HFFc6 (cell line): Measurements from ENCODE around the gene MT1HL1. TPM values are rescaled to one million over a fixed set of nuclear protein-coding genes. Genes with fewer than 3 reads are reported as not detected.

Experiments
- DNase-seq: peaks from one replicate; pipeline ENCODE4 v3.0.0-alpha.2; 2018
- H3K27ac Mint-ChIP-seq: 2 replicates; pipeline ENCODE4 v1.8.0; 2020; ENCODE audit warnings: mild to moderate bottlenecking, mixed read lengths
- H3K27me3 Mint-ChIP-seq: 2 replicates; pipeline ENCODE4 v1.8.0; 2021; ENCODE audit warnings: mild to moderate bottlenecking, moderate library complexity, mixed read lengths; ENCODE audit not compliant: insufficient read depth
- H3K36me3 Mint-ChIP-seq: 2 replicates; pipeline ENCODE4 v1.8.0; 2021; ENCODE audit warnings: low read depth, mixed read lengths
- H3K4me1 Mint-ChIP-seq: 2 replicates; pipeline ENCODE4 v1.8.0; 2020; ENCODE audit warnings: low read depth, mixed read lengths
- H3K4me3 Mint-ChIP-seq: 2 replicates; pipeline ENCODE4 v1.8.0; 2020; ENCODE audit warnings: mild to moderate bottlenecking, moderate library complexity, mixed read lengths
- H3K9me3 Mint-ChIP-seq: 2 replicates; pipeline ENCODE4 v1.8.0; 2020; ENCODE audit warnings: mild to moderate bottlenecking, mixed read lengths
- total RNA-seq, 6 experiments: library from RNA; stranded (reverse); fragmentation: NEBNext Ultra II Directional; extraction: Animal tissue kit (Norgen Biotek cat#: 25700); gene quantifications; 2 replicates in 1 of 6; 3 replicates in 5 of 6; pipeline ENCODE4 v1.2.3, GENCODE V29; 2021
- TF ChIP-seq, protein P1 (sequence below): fragments of 200-600 bp; sonication (generic); IDR thresholded peaks from 2 replicates; pipeline ENCODE4 v1.5.0; 2021; ENCODE audit warnings: antibody characterized with exemption, mild to moderate bottlenecking

The MT1HL1 gene
- total RNA-seq, 6 experiments from 2014 or later: not detected

DNA sequence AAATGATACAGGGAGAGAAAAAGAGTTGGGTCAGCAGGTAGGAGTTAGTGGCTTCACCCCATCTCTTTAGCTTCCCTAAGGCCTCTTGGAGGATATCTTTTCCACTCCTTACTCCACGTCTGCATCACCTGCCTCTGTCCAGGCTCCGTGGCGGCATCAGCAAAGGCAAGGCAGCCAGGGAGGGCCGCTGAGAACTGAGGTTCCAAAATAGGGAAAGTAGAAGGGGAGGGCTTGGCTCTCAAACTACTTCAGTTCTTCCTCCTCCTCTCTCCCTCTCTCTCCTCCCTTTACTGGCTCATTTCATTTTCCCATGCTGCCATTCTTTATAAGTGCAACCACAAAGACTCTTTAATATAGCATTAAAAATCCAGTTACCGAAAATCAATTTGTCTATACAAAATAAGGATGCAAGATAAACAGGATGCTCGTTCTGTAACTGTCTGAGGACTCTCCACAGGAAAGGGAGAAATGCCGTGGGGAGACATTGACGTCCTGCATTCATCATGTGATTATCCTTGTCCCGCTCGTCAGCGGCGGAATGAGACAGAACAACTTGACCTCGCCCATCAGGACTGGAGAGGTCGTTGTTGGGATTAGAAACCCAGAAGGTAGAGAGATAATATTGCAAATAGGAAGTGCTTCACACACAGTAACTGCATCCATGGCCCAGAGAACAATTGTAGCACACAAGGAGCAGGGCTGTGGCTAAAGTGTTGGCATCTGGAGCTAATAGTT lies 3.1 kb upstream of the MT1HL1 start:
- H3K27me3 Mint-ChIP-seq: no peaks in the 10 kb centered on the region
- peaks cover 43% of the 10 kb centered on the region for H3K9me3 Mint-ChIP-seq
- no peak overlapping the region for H3K27ac Mint-ChIP-seq
- no peak overlapping the region for H3K4me3 Mint-ChIP-seq
- no peaks in the 10 kb centered on the region for H3K36me3 Mint-ChIP-seq
- DNase-seq: no peak
- TF ChIP-seq, protein P1, sequence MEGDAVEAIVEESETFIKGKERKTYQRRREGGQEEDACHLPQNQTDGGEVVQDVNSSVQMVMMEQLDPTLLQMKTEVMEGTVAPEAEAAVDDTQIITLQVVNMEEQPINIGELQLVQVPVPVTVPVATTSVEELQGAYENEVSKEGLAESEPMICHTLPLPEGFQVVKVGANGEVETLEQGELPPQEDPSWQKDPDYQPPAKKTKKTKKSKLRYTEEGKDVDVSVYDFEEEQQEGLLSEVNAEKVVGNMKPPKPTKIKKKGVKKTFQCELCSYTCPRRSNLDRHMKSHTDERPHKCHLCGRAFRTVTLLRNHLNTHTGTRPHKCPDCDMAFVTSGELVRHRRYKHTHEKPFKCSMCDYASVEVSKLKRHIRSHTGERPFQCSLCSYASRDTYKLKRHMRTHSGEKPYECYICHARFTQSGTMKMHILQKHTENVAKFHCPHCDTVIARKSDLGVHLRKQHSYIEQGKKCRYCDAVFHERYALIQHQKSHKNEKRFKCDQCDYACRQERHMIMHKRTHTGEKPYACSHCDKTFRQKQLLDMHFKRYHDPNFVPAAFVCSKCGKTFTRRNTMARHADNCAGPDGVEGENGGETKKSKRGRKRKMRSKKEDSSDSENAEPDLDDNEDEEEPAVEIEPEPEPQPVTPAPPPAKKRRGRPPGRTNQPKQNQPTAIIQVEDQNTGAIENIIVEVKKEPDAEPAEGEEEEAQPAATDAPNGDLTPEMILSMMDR: no peak
- no peaks in the 10 kb centered on the region for H3K4me1 Mint-ChIP-seq

DNA sequence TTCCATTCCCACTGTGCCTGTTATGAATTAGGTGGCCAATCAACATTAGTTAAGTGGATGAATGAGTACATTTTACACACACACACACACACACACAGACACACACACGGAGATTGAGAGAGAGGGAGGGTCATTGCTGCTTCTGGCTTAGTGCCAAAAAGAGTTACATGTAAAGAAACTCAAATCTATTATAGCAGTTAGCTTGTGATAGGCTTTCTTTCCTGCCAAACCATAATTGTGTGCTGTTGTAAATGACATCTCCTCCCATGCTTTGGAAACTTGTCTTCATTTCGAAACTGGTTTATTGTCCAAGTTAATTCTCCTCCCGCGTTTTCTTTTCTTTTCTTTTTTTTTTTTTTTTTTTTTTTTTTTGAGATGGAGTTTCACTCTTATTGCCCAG lies 1.4 kb upstream of the MT1HL1 start:
- TF ChIP-seq, protein P1: no peak
- Mint-ChIP-seq H3K4me1 (no peaks in the 10 kb centered on the region), H3K27me3 (no peaks in the 10 kb centered on the region), H3K4me3 (no peak overlapping the region), H3K9me3 (peaks cover 47% of the 10 kb centered on the region), H3K36me3 (no peaks in the 10 kb centered on the region), H3K27ac (no peak overlapping the region)
- no peak for DNase-seq

DNA sequence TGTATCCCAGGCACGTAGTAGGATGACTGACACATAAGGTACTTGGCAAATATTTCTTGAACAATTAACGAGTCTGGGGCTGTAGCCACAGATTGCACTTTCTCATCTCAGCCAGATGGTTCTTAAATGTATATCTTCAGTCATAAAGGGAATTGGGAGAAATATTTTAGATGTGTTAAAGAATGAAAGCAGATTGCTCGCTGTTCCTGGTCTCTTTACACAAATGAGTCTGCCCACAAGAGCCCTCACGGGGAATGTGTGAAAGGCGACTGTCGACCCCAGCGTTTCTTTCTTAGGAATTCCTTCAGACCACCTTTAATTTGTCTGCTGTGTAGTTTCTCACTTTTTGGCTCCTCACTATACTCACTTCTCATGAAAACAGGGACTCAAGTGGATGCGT lies 725 bp downstream of the MT1HL1 start:
- Mint-ChIP-seq H3K36me3 (no peaks in the 10 kb centered on the region), H3K27ac (no peak overlapping the region), H3K9me3 (peaks cover 33% of the 10 kb centered on the region), H3K27me3 (no peaks in the 10 kb centered on the region), H3K4me1 (no peaks in the 10 kb centered on the region), H3K4me3 (no peak overlapping the region)
- TF ChIP-seq, protein P1: no peak
- DNase-seq: no peak

DNA sequence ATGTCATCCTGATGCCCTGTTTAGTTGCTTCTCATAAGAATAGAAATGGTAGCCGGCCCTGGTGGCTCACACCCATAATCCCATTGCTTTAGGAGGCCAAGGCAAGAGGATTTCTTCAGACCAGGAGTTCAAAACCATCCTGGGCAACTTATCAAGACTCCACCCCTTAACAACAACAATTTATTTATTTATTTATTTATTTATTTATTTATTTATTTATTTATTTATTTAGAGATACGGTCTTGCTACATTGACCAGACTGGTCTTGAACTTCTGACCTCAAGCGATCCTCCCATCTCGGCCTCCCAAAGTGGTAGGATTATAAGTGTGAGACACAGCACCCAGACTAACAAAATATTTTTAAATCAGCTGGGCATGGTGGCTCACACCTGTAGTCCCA lies 4.0 kb downstream of the MT1HL1 start:
- DNase-seq: no peak
- Mint-ChIP-seq H3K36me3 (no peaks in the 10 kb centered on the region), H3K4me1 (no peaks in the 10 kb centered on the region)

DNA sequence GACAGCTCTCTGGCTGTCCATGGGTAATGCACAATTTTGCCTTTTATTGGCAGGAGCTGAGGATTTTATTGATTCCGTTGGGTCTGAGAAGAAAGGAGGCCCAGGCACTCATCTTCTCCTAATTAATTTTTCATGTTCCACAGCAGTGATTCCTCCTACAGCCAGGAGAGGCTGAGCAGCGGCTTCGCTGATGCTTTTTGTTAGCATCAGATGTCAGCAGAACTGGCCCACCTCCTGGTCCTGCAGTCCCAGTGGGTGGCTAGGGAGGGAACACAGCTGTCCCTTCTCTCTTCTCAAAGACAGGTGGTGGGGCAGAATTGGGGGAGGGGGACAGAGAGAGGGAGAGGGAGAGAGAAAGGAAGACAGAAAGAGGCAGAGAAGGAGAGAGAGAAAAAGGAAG lies 5.7 kb downstream of the MT1HL1 start:
- TF ChIP-seq, protein P1: no peak
- H3K4me3 Mint-ChIP-seq: no peak overlapping the region
- no peaks in the 10 kb centered on the region for H3K36me3 Mint-ChIP-seq
- no peak overlapping the region for H3K27ac Mint-ChIP-seq
- H3K4me1 Mint-ChIP-seq: no peaks in the 10 kb centered on the region
- H3K9me3 Mint-ChIP-seq: peaks cover 58% of the 10 kb centered on the region
- no peak for DNase-seq
- no peaks in the 10 kb centered on the region; the same call in 1 of the 2 replicates for H3K27me3 Mint-ChIP-seq

More for the DNA sequence above, 4.0 kb downstream of the MT1HL1 start:
- H3K27ac Mint-ChIP-seq: no peak overlapping the region
- TF ChIP-seq, protein P1: no peak
- H3K4me3 Mint-ChIP-seq: no peak overlapping the region
- peaks cover 47% of the 10 kb centered on the region for H3K9me3 Mint-ChIP-seq
- H3K27me3 Mint-ChIP-seq: no peaks in the 10 kb centered on the region; the same call in 1 of the 2 replicates
